ENCODE data around the gene PCSK1N.
A peak's percentile ranks its signal among the peaks of the same experiment; 100 is the strongest.

The PCSK1N gene

GRCh38 chrX:48802905-48803200 lies 32.6 kb downstream of the PCSK1N start:
- Histone ChIP-seq H3K27me3 (ENCODE audit: low read length) (no peaks in the 10 kb centered on the region), H3K9me2 (replicated peaks; ENCODE audit: insufficient read depth, low read length) (no peaks in the 10 kb centered on the region), H3F3A (ENCODE audit: insufficient read depth) (no peaks in the 10 kb centered on the region), H3K9ac (ENCODE audit: low read length) (peak overlapping the region; percentile 84), H3K36me3 (ENCODE audit: low read length) (no peaks in the 10 kb centered on the region), H3K9me3 (ENCODE audit: insufficient read depth, low read length) (no peaks in the 10 kb centered on the region), H3K4me3 (ENCODE audit: insufficient read depth, low read length, poor library complexity, severe bottlenecking) (peak overlapping the region; percentile 81), H3K4me2 (ENCODE audit: low read depth, low read length, poor library complexity, severe bottlenecking) (peak overlapping the region; percentile 65), H3K27ac (ENCODE audit: low read depth, low read length) (no peak overlapping the region), H4K20me1 (ENCODE audit: low read depth, low read length) (no peaks in the 10 kb centered on the region), H3K79me2 (ENCODE audit: insufficient read depth, low read length) (no peaks in the 10 kb centered on the region), H2AFZ (ENCODE audit: low read depth, low read length, severe bottlenecking) (no peak overlapping the region)
- TF ChIP-seq EZH2phosphoT487 (conservative IDR thresholded peaks at IDR 0.05; ENCODE audit: low read length), result no peak
- no peak for TF ChIP-seq CTCF (IDR thresholded peaks at IDR 0.05; ENCODE audit: insufficient read depth, low read length, poor library complexity, severe bottlenecking)

- no peaks in the 10 kb centered on the region for H4K20me1 ChIP-seq (ENCODE audit: low read depth, low read length)
- H3K9me3 ChIP-seq (ENCODE audit: insufficient read depth, low read length), result no peaks in the 10 kb centered on the region
- H3K4me2 ChIP-seq (ENCODE audit: low read depth, low read length, poor library complexity, severe bottlenecking), result peak overlapping the region; percentile 65
- H3K27ac ChIP-seq (ENCODE audit: low read depth, low read length), result peak overlapping the region; percentile 86
- H3F3A ChIP-seq (ENCODE audit: insufficient read depth), result no peaks in the 10 kb centered on the region
- no peak for TF ChIP-seq EZH2phosphoT487 (conservative IDR thresholded peaks at IDR 0.05; ENCODE audit: low read length)
- no peak for TF ChIP-seq CTCF (IDR thresholded peaks at IDR 0.05; ENCODE audit: insufficient read depth, low read length, poor library complexity, severe bottlenecking)
- H3K36me3 ChIP-seq (ENCODE audit: low read length), result no peaks in the 10 kb centered on the region
- peak overlapping the region; percentile 81 for H3K4me3 ChIP-seq (ENCODE audit: insufficient read depth, low read length, poor library complexity, severe bottlenecking)
- H3K27me3 ChIP-seq (ENCODE audit: low read length), result no peaks in the 10 kb centered on the region
- H2AFZ ChIP-seq (ENCODE audit: low read depth, low read length, severe bottlenecking), result no peak overlapping the region
- H3K79me2 ChIP-seq (ENCODE audit: insufficient read depth, low read length), result no peaks in the 10 kb centered on the region
- H3K9me2 ChIP-seq (replicated peaks; ENCODE audit: insufficient read depth, low read length), result no peaks in the 10 kb centered on the region
- H3K9ac ChIP-seq (ENCODE audit: low read length), result peak overlapping the region; percentile 84
Observed at GRCh38 chrX:48802089-48802904, 33.1 kb downstream of the PCSK1N start.

GRCh38 chrX:48801280-48802088 lies 33.9 kb downstream of the PCSK1N start, which contains the start of gene HDAC6:
HDAC6 (plus strand) TSS chrX:48802067; CDS start chrX:48802693, 626 bp downstream.
- no peak within 1 kb of the TSS for H2AFZ ChIP-seq (ENCODE audit: low read depth, low read length, severe bottlenecking)
- no peaks in the 10 kb centered on the region for H3K9me2 ChIP-seq (replicated peaks; ENCODE audit: insufficient read depth, low read length)
- no peaks in the 10 kb centered on the region for H3K36me3 ChIP-seq (ENCODE audit: low read length)
- H3K9me3 ChIP-seq (ENCODE audit: insufficient read depth, low read length), result no peaks in the 10 kb centered on the region
- peak within 1 kb of the TSS; percentile 81 for H3K4me3 ChIP-seq (ENCODE audit: insufficient read depth, low read length, poor library complexity, severe bottlenecking)
- H3K27ac ChIP-seq (ENCODE audit: low read depth, low read length), result peak within 1 kb of the TSS; percentile 86
- peak within 1 kb of the TSS; percentile 84 for H3K9ac ChIP-seq (ENCODE audit: low read length)
- H3F3A ChIP-seq (ENCODE audit: insufficient read depth), result no peaks in the 10 kb centered on the region
- H3K79me2 ChIP-seq (ENCODE audit: insufficient read depth, low read length), result no peaks in the 10 kb centered on the region
- H3K4me2 ChIP-seq (ENCODE audit: low read depth, low read length, poor library complexity, severe bottlenecking), result peak within 1 kb of the TSS; percentile 72
- H3K27me3 ChIP-seq (ENCODE audit: low read length), result no peaks in the 10 kb centered on the region
- TF ChIP-seq EZH2phosphoT487 (conservative IDR thresholded peaks at IDR 0.05; ENCODE audit: low read length) (no peak), CTCF (IDR thresholded peaks at IDR 0.05; ENCODE audit: insufficient read depth, low read length, poor library complexity, severe bottlenecking) (no peak)
- H4K20me1 ChIP-seq (ENCODE audit: low read depth, low read length), result no peaks in the 10 kb centered on the region

Data from SU-DHL-6 (cell line).